ENCODE data around the gene TMEM187. TPM values are rescaled to one million over a fixed set of nuclear protein-coding genes. Genes with fewer than 3 reads are reported as not detected.

TMEM187 gene
- total and polyA plus RNA-seq, 2 of the 4 experiments (the other 2 are of a cell fraction) = 3.4 to 6.2 TPM

GRCh38 chrX:154032653-154033052, 60.1 kb downstream of the TMEM187 start:
- no peak overlapping the region for H2AK5ac ChIP-seq (ENCODE audit: low read depth, low read length)
- H2AK9ac ChIP-seq (replicated peaks; ENCODE audit: low read depth, low read length, poor library complexity) = no peak overlapping the region
- ChIA-PET CTCF (no interaction called here), POLR2A (ENCODE audit: unreplicated experiment) (no interaction called here)
- H4K5ac ChIP-seq (ENCODE audit: low read depth, low read length) = no peak overlapping the region
- H3K79me1 ChIP-seq (ENCODE audit: low read depth in 1 of 2, low read length in 2 of 2) = peaks cover 18 to 35% of the 10 kb centered on the region in 2 experiments; a peak in 3 of 4 replicates
- no peak overlapping the region for H3K23ac ChIP-seq (ENCODE audit: low read depth, low read length)
- no peak overlapping the region for H4K8ac ChIP-seq (ENCODE audit: low read depth in 2 of 2, low read length in 2 of 2)
- no peak overlapping the region for H3K4me3 ChIP-seq (ENCODE audit: insufficient read depth, low read depth, low read length)
- no peak; the same call in 1 of the 2 replicates for ATAC-seq (ENCODE audit: low read depth)
- no peak overlapping the region for H2BK5ac ChIP-seq (ENCODE audit: low read depth, low read length, poor library complexity, severe bottlenecking)
- intact Hi-C loops (cut with micrococcal nuclease) = no loop called here
- no peak overlapping the region for H2BK15ac ChIP-seq (ENCODE audit: low read depth, low read length)
- no peaks in the 10 kb centered on the region for H3K27me3 ChIP-seq (ENCODE audit: control insufficient read depth, insufficient read depth, low read length)
- H4K91ac ChIP-seq (ENCODE audit: insufficient read depth, low read depth, low read length) = no peak overlapping the region
- H3K27ac ChIP-seq (ENCODE audit: insufficient read depth, low read length) = no peak overlapping the region
- in situ Hi-C loops (cut with MboI; ENCODE audit: low sequenced_read_pairs) = no loop called here
- no peak overlapping the region for H3K18ac ChIP-seq (ENCODE audit: low read depth, low read length)
- H3K9me3 ChIP-seq (ENCODE audit: control insufficient read depth, insufficient read depth, low read length) = no peaks in the 10 kb centered on the region
- H3K4me2 ChIP-seq (ENCODE audit: low read depth, low read length) = no peak overlapping the region
- dilution Hi-C loops (cut with HindIII; ENCODE audit: low sequenced_read_pairs, unreplicated experiment) = no loop called here
- H3K36me3 ChIP-seq (ENCODE audit: control insufficient read depth, insufficient read depth, low read length) = peaks cover 12% of the 10 kb centered on the region
- DNase-seq = no peak
- H3K56ac ChIP-seq (ENCODE audit: extremely low read depth, insufficient read depth, low read length) = no peak overlapping the region
- no peak overlapping the region for H2AFZ ChIP-seq (replicated peaks; ENCODE audit: low read length, poor library complexity)
- H3K14ac ChIP-seq (replicated peaks; ENCODE audit: low read depth, low read length) = no peak overlapping the region
- H3K4ac ChIP-seq (ENCODE audit: low read depth, low read length) = no peak overlapping the region
- peaks cover 26% of the 10 kb centered on the region for H4K20me1 ChIP-seq (ENCODE audit: insufficient read depth, low read length)
- TF ChIP-seq POLR2A (IDR thresholded peaks at IDR 0.05; ENCODE audit: low read depth, low read length) (no peak), MXI1 (IDR thresholded peaks at IDR 0.05; ENCODE audit: borderline replicate concordance, low read depth, low read length) (no peak), MAZ (IDR thresholded peaks at IDR 0.05; ENCODE audit: borderline replicate concordance, low read depth, low read length) (no peak), SMC3 (IDR thresholded peaks at IDR 0.05; ENCODE audit: low read depth, low read length) (no peak), FOS (IDR thresholded peaks at IDR 0.05; ENCODE audit: low read depth, low read length) (no peak), CTCF (conservative IDR thresholded peaks at IDR 0.05; ENCODE audit: low read depth, low read length) (no peak), RAD21 (IDR thresholded peaks at IDR 0.05; ENCODE audit: low read length) (no peak), ELK1 (IDR thresholded peaks at IDR 0.05; ENCODE audit: borderline replicate concordance, low read depth, low read length) (no peak), NFE2L2 (IDR thresholded peaks at IDR 0.05; ENCODE audit: low read depth, low read length) (no peak), RFX5 (IDR thresholded peaks at IDR 0.05; ENCODE audit: low read depth, low read length) (no peak), MAFK (IDR thresholded peaks at IDR 0.05; ENCODE audit: low read depth, low read length) (no peak), BHLHE40 (IDR thresholded peaks at IDR 0.05; ENCODE audit: low read depth, low read length) (no peak), RCOR1 (IDR thresholded peaks at IDR 0.05; ENCODE audit: insufficient replicate concordance, low read length) (no peak), CHD1 (IDR thresholded peaks at IDR 0.05; ENCODE audit: low read depth, low read length) (no peak), CEBPB (IDR thresholded peaks at IDR 0.05; ENCODE audit: low read depth, low read length) (no peak), USF2 (IDR thresholded peaks at IDR 0.05; ENCODE audit: low read depth, low read length) (no peak)
- H2BK120ac ChIP-seq (ENCODE audit: low read depth, low read length) = no peak overlapping the region
- H3K9me1 ChIP-seq (ENCODE audit: insufficient read depth, low read length) = peaks cover 8% of the 10 kb centered on the region; the same call in 1 of the 2 replicates
- WGBS, 2 experiments (ENCODE audit: extremely low coverage in 2 of 2, insufficient read length in 1 of 2) = no CpG with 5 or more reads among the region's 9 CpGs
- no peak overlapping the region for H2BK20ac ChIP-seq (ENCODE audit: low read depth, low read length)
- H3K9ac ChIP-seq (ENCODE audit: low read depth, low read length) = no peak overlapping the region
- no TSS peak for BruUV-seq (replicated peaks)
- peaks cover 3% of the 10 kb centered on the region for H3K4me1 ChIP-seq (ENCODE audit: control insufficient read depth, insufficient read depth, low read length)

All from IMR-90 (cell line).